Neural progenitor cell (in vitro differentiated cells): ENCODE measurements around the gene BEND6. TPM values are rescaled to one million over a fixed set of nuclear protein-coding genes. Genes with fewer than 3 reads are reported as not detected.

ENCODE experiments used
- DNase-seq: peaks from one replicate; pipeline ENCODE4 v3.0.0-alpha.2; 2016; ENCODE audit warnings: low spot score
- H2AFZ ChIP-seq: fragments of 200-600 bp; sonication (generic); replicated peaks from 2 replicates; pipeline ENCODE4 v1.6.1; 2016; ENCODE audit warnings: antibody characterized with exemption
- H3F3A ChIP-seq: fragments of 200-600 bp; sonication (generic); 2 replicates; pipeline ENCODE4 v1.6.1; 2016; ENCODE audit warnings: antibody characterized with exemption, low read depth
- H3K27ac ChIP-seq: fragments of 200-600 bp; sonication (generic); 2 replicates; pipeline ENCODE4 v1.5.1; 2016; ENCODE audit warnings: mild to moderate bottlenecking
- H3K27me3 ChIP-seq: fragments of 200-600 bp; sonication (generic); 2 replicates; pipeline ENCODE4 v1.6.1; 2016; ENCODE audit warnings: mild to moderate bottlenecking, moderate library complexity
- H3K36me3 ChIP-seq: fragments of 200-600 bp; sonication (generic); 2 replicates; pipeline ENCODE4 v1.5.1; 2016
- H3K4me1 ChIP-seq: fragments of 200-600 bp; sonication (generic); 2 replicates; pipeline ENCODE4 v1.6.1; 2016; ENCODE audit warnings: mixed run types
- H3K4me2 ChIP-seq: fragments of 200-600 bp; sonication (generic); 2 replicates; pipeline ENCODE4 v1.6.1; 2016
- H3K4me3 ChIP-seq: fragments of 200-600 bp; sonication (generic); 2 replicates; pipeline ENCODE4 v1.5.1; 2016
- H3K79me2 ChIP-seq: fragments of 200-600 bp; sonication (generic); 2 replicates; pipeline ENCODE4 v1.6.1; 2016; ENCODE audit warnings: low read depth
- H3K9ac ChIP-seq: fragments of 200-600 bp; sonication (generic); 2 replicates; pipeline ENCODE4 v1.6.1; 2016
- H3K9me3 ChIP-seq: fragments of 200-600 bp; sonication (generic); 2 replicates; pipeline ENCODE4 v1.5.1; 2016; ENCODE audit warnings: low read depth
- H4K20me1 ChIP-seq: fragments of 200-600 bp; sonication (generic); 2 replicates; pipeline ENCODE4 v1.6.1; 2016; ENCODE audit warnings: low read depth
- H3K27ac Mint-ChIP-seq: 3 replicates; pipeline ENCODE4 v1.8.0; 2021; ENCODE audit warnings: mixed read lengths
- H3K27me3 Mint-ChIP-seq: 2 replicates; pipeline ENCODE4 v1.8.0; 2022; ENCODE audit warnings: low read depth, mild to moderate bottlenecking, inconsistent platforms, moderate library complexity, mixed read lengths; ENCODE audit not compliant: insufficient read depth
- H3K36me3 Mint-ChIP-seq: 3 replicates; pipeline ENCODE4 v1.8.0; 2021; ENCODE audit warnings: mixed read lengths
- H3K4me1 Mint-ChIP-seq: 3 replicates; pipeline ENCODE4 v1.8.0; 2021; ENCODE audit warnings: mixed read lengths
- H3K4me3 Mint-ChIP-seq: 3 replicates; pipeline ENCODE4 v1.8.0; 2021; ENCODE audit warnings: mild to moderate bottlenecking, moderate library complexity, mixed read lengths
- H3K9me3 Mint-ChIP-seq: 3 replicates; pipeline ENCODE4 v1.8.0; 2020; ENCODE audit warnings: mixed read lengths
- EZH2 ChIP-seq: fragments of 200-600 bp; sonication (generic); IDR thresholded peaks from 2 replicates; pipeline ENCODE4 v1.6.1; 2017; ENCODE audit warnings: antibody characterized with exemption, mild to moderate bottlenecking, moderate library complexity
- EZH2phosphoT487 ChIP-seq: fragments of 200-600 bp; sonication (generic); IDR thresholded peaks from 2 replicates; pipeline ENCODE4 v1.6.1; 2017; ENCODE audit warnings: antibody characterized with exemption
- total RNA-seq: library from RNA; depleted of rRNA; stranded (reverse); fragments of >200 nt; gene quantifications from 2 replicates; pipeline ENCODE4 v1.2.3, GENCODE V29; 2015; ENCODE audit warnings: low replicate concordance
- TF ChIP-seq, protein P1 (sequence below): fragments of 200-600 bp; sonication (generic); IDR thresholded peaks from 2 replicates; pipeline ENCODE4 v1.5.1; 2017; ENCODE audit warnings: antibody characterized with exemption, mild to moderate bottlenecking

BEND6 gene
- total RNA-seq, 1 donor from 2014 or later, result 2.4 TPM

DNA sequence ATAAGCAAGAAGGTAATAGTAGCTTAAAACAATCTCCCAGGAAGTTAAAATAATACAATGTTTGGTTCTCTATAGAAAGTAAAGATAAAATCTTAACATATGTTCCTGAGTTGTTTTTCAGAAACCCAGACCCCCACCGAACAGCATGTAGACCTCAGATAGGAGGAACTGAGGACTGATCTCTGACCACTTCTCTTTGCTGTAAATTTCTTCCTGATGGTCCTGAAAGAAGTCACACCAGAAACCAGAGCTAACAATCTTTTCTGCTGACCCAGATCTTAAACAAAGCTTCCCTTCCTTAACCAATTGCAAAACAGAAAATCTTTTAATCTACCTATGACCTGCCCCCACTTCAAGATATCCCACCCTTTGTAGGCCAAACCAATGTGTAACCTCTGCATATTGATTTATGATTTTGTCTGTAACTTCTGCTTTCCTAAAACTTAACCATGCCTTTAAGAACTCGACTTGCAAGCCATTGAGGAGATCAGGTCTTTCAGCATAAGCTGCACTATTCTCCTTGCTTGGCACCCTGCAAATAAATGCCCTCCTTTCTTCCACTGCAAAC lies 21.9 kb upstream of the BEND6 start:
- H3K27me3 ChIP-seq, result no peaks in the 10 kb centered on the region
- DNase-seq, result no peak
- no peaks in the 10 kb centered on the region for H3F3A ChIP-seq
- TF ChIP-seq, protein P1, sequence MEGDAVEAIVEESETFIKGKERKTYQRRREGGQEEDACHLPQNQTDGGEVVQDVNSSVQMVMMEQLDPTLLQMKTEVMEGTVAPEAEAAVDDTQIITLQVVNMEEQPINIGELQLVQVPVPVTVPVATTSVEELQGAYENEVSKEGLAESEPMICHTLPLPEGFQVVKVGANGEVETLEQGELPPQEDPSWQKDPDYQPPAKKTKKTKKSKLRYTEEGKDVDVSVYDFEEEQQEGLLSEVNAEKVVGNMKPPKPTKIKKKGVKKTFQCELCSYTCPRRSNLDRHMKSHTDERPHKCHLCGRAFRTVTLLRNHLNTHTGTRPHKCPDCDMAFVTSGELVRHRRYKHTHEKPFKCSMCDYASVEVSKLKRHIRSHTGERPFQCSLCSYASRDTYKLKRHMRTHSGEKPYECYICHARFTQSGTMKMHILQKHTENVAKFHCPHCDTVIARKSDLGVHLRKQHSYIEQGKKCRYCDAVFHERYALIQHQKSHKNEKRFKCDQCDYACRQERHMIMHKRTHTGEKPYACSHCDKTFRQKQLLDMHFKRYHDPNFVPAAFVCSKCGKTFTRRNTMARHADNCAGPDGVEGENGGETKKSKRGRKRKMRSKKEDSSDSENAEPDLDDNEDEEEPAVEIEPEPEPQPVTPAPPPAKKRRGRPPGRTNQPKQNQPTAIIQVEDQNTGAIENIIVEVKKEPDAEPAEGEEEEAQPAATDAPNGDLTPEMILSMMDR, result no peak
- TF ChIP-seq EZH2phosphoT487, result no peak
- no peak for TF ChIP-seq EZH2
- no peak overlapping the region for H3K27ac ChIP-seq
- Mint-ChIP-seq H3K4me3 (no peak overlapping the region), H3K4me1 (peaks cover 9% of the 10 kb centered on the region), H3K27ac (no peak overlapping the region), H3K36me3 (no peaks in the 10 kb centered on the region), H3K27me3 (no peaks in the 10 kb centered on the region), H3K9me3 (no peaks in the 10 kb centered on the region)
- no peaks in the 10 kb centered on the region for H3K36me3 ChIP-seq
- H4K20me1 ChIP-seq, result no peaks in the 10 kb centered on the region
- H3K4me3 ChIP-seq, result no peak overlapping the region
- H3K4me1 ChIP-seq, result peaks cover 16% of the 10 kb centered on the region
- H3K9me3 ChIP-seq, result no peaks in the 10 kb centered on the region
- H3K4me2 ChIP-seq, result no peak overlapping the region
- H2AFZ ChIP-seq, result no peak overlapping the region
- H3K79me2 ChIP-seq, result no peaks in the 10 kb centered on the region
- no peak overlapping the region for H3K9ac ChIP-seq

DNA sequence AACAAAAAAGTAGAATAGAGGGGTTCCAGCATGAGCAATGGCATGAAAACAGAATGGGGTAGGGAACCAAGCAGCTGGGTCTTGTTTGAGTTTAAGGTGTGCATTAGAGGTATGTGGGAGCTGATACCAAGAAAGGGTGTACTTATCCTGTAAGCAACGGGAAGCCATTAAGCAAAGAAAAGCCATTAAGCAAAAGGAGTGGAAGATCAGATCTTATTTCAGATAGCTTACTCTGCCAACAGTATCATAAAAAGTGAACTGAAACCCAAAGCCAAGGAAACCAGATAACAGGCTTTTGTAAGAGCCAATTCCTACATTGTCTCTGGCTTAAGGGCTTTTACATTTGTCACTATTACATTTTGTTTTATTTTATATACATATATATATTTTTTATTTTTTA lies 21.3 kb upstream of the BEND6 start:
- no peak overlapping the region for H3K27ac Mint-ChIP-seq
- Histone ChIP-seq H3K4me2 (no peak overlapping the region), H3K9ac (no peak overlapping the region), H3K9me3 (no peaks in the 10 kb centered on the region), H3K79me2 (no peaks in the 10 kb centered on the region), H3K27ac (no peak overlapping the region), H4K20me1 (no peaks in the 10 kb centered on the region), H3F3A (no peaks in the 10 kb centered on the region), H3K36me3 (no peaks in the 10 kb centered on the region), H3K4me1 (peaks cover 13% of the 10 kb centered on the region), H3K4me3 (no peak overlapping the region), H2AFZ (no peak overlapping the region), H3K27me3 (no peaks in the 10 kb centered on the region)
- no peaks in the 10 kb centered on the region for H3K27me3 Mint-ChIP-seq
- no peaks in the 10 kb centered on the region for H3K9me3 Mint-ChIP-seq
- DNase-seq, result no peak
- no peaks in the 10 kb centered on the region for H3K36me3 Mint-ChIP-seq
- no peak overlapping the region for H3K4me3 Mint-ChIP-seq
- TF ChIP-seq EZH2phosphoT487 (no peak), EZH2 (no peak)
- TF ChIP-seq, protein P1, result no peak
- peaks cover 9% of the 10 kb centered on the region for H3K4me1 Mint-ChIP-seq

DNA sequence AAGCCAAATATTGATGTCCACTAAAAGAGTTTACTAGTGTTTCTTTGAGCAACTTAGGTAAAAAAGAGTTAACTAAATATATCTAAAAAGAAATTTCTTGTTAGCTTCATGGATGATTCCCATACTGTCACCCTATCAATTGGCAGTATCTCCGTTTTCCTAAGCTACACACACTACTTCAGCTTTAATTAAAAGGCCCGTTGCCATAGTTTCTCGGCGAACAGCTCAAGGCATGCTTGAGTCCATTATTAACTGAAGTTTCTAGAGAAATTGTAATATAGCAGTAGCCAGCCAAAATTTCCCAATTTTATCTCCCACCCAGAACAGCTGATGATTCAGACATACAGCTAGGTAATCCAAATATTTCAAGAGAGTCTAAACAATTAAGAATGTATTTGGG lies 20.0 kb upstream of the BEND6 start:
- Mint-ChIP-seq H3K27ac (no peak overlapping the region), H3K4me3 (no peak overlapping the region), H3K4me1 (peaks cover 9% of the 10 kb centered on the region), H3K9me3 (no peaks in the 10 kb centered on the region), H3K36me3 (no peaks in the 10 kb centered on the region), H3K27me3 (no peaks in the 10 kb centered on the region)
- Histone ChIP-seq H3K4me3 (no peak overlapping the region), H3K27ac (peak overlapping the region; percentile 31), H3K36me3 (no peaks in the 10 kb centered on the region), H3K9ac (no peak overlapping the region), H3K27me3 (no peaks in the 10 kb centered on the region), H3K4me2 (no peak overlapping the region), H4K20me1 (no peaks in the 10 kb centered on the region), H3K9me3 (no peaks in the 10 kb centered on the region), H3F3A (no peaks in the 10 kb centered on the region), H3K79me2 (no peaks in the 10 kb centered on the region), H3K4me1 (peaks cover 13% of the 10 kb centered on the region), H2AFZ (peak overlapping the region; percentile 85)
- TF ChIP-seq EZH2, result no peak
- TF ChIP-seq, protein P1, result no peak
- TF ChIP-seq EZH2phosphoT487, result no peak
- no peak for DNase-seq
